ENCODE data around the gene TNNI2.

Gene TNNI2

GRCh38 chr11:1840780-1841480 lies 2.1 kb downstream of the TNNI2 start:
- TF ChIP-seq CREB1 (IDR thresholded peaks at IDR 0.05; ENCODE audit: low read depth) (no peak), MAX (IDR thresholded peaks at IDR 0.05) (no peak), CEBPB (IDR thresholded peaks at IDR 0.05) (no peak)

- TF ChIP-seq REST (IDR thresholded peaks at IDR 0.05; ENCODE audit: low read depth) (no peak), MAX (IDR thresholded peaks at IDR 0.05) (no peak), EP300 (IDR thresholded peaks at IDR 0.05; ENCODE audit: borderline replicate concordance) (no peak), CREB1 (IDR thresholded peaks at IDR 0.05; ENCODE audit: low read depth) (no peak), NFIC (IDR thresholded peaks at IDR 0.05) (no peak), TEAD4 (IDR thresholded peaks at IDR 0.05) (no peak), CEBPB (IDR thresholded peaks at IDR 0.05) (no peak), ZBTB7A (IDR thresholded peaks at IDR 0.05; ENCODE audit: low read depth) (no peak), YY1 (IDR thresholded peaks at IDR 0.05; ENCODE audit: low read depth) (no peak), TCF12 (IDR thresholded peaks at IDR 0.05; ENCODE audit: low read depth) (no peak), EGR1 (IDR thresholded peaks at IDR 0.05) (no peak), USF1 (IDR thresholded peaks at IDR 0.05) (no peak), TAF1 (IDR thresholded peaks at IDR 0.05; ENCODE audit: low read depth) (no peak), FOXM1 (IDR thresholded peaks at IDR 0.05; ENCODE audit: borderline replicate concordance, low read depth) (no peak), RAD21 (IDR thresholded peaks at IDR 0.05; ENCODE audit: low read depth) (no peak)
These were observed 2.8 kb downstream of the TNNI2 start for GRCh38 chr11:1841511-1842148.

GRCh38 chr11:1842149-1843097 lies 3.6 kb downstream of the TNNI2 start:
- TF ChIP-seq YY1 (IDR thresholded peaks at IDR 0.05; ENCODE audit: low read depth), result no peak
- TF ChIP-seq EP300 (IDR thresholded peaks at IDR 0.05; ENCODE audit: borderline replicate concordance), result no peak
- TF ChIP-seq TEAD4 (IDR thresholded peaks at IDR 0.05), result no peak
- no peak for TF ChIP-seq TAF1 (IDR thresholded peaks at IDR 0.05; ENCODE audit: low read depth)
- TF ChIP-seq FOXM1 (IDR thresholded peaks at IDR 0.05; ENCODE audit: borderline replicate concordance, low read depth), result no peak
- no peak for TF ChIP-seq ZBTB7A (IDR thresholded peaks at IDR 0.05; ENCODE audit: low read depth)
- TF ChIP-seq USF1 (IDR thresholded peaks at IDR 0.05), result no peak
- TF ChIP-seq MAX (IDR thresholded peaks at IDR 0.05), result no peak
- TF ChIP-seq NFIC (IDR thresholded peaks at IDR 0.05), result no peak
- TF ChIP-seq CREB1 (IDR thresholded peaks at IDR 0.05; ENCODE audit: low read depth), result no peak
- TF ChIP-seq RAD21 (IDR thresholded peaks at IDR 0.05; ENCODE audit: low read depth), result no peak
- no peak for TF ChIP-seq TCF12 (IDR thresholded peaks at IDR 0.05; ENCODE audit: low read depth)
- TF ChIP-seq REST (IDR thresholded peaks at IDR 0.05; ENCODE audit: low read depth), result no peak
- TF ChIP-seq CEBPB (IDR thresholded peaks at IDR 0.05), result no peak

- TF ChIP-seq CEBPB (IDR thresholded peaks at IDR 0.05) (no peak), NFIC (IDR thresholded peaks at IDR 0.05) (no peak), REST (IDR thresholded peaks at IDR 0.05; ENCODE audit: low read depth) (no peak), TAF1 (IDR thresholded peaks at IDR 0.05; ENCODE audit: low read depth) (no peak), TEAD4 (IDR thresholded peaks at IDR 0.05) (no peak), EP300 (IDR thresholded peaks at IDR 0.05; ENCODE audit: borderline replicate concordance) (no peak), USF1 (IDR thresholded peaks at IDR 0.05) (no peak), EGR1 (IDR thresholded peaks at IDR 0.05) (no peak), TCF12 (IDR thresholded peaks at IDR 0.05; ENCODE audit: low read depth) (no peak), MAX (IDR thresholded peaks at IDR 0.05) (no peak), FOXM1 (IDR thresholded peaks at IDR 0.05; ENCODE audit: borderline replicate concordance, low read depth) (no peak), CREB1 (IDR thresholded peaks at IDR 0.05; ENCODE audit: low read depth) (no peak), RAD21 (IDR thresholded peaks at IDR 0.05; ENCODE audit: low read depth) (no peak), YY1 (IDR thresholded peaks at IDR 0.05; ENCODE audit: low read depth) (no peak)
These were observed 4.3 kb downstream of the TNNI2 start for GRCh38 chr11:1843098-1843473.
